Inflammatory macrophage treated with lipopolysaccharide for 1 hour (primary cell): ENCODE measurements around the gene RAB4B.
"Not testable (repeated sequence)": the region's sequence is repeated elsewhere in the genome, so short reads cannot be mapped to it uniquely, and the experiment has no call there.

Source experiments
- DNase-seq, 2 donors: peaks; one replicate each; pipeline ENCODE4 v3.0.0-alpha.2; 2020 to 2022

RAB4B gene

GRCh38 chr19:40805258-40805868 is 27.3 kb downstream of the RAB4B start:
- no peak for DNase-seq

- peak; percentile 72 to 79 for DNase-seq
Measured at GRCh38 chr19:40806423-40807146, 28.5 kb downstream of the RAB4B start.

- DNase-seq: no peak
Measured at GRCh38 chr19:40807147-40808020, 29.3 kb downstream of the RAB4B start.

DNA sequence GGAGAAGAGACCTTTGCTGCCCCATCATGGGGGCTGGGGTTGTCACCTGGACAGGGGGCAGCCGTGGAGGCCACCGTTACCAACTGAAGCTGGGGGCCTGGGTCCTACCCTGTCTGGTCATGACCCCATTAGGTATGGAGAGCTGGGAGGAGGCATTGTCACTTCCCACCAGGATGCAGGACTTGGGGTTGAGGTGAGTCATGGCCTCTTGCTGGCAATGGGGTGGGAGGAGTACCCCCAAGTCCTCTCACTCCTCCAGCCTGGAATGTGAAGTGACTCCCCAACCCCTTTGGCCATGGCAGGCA is 29.9 kb downstream of the RAB4B start:
- DNase-seq: no peak

DNA sequence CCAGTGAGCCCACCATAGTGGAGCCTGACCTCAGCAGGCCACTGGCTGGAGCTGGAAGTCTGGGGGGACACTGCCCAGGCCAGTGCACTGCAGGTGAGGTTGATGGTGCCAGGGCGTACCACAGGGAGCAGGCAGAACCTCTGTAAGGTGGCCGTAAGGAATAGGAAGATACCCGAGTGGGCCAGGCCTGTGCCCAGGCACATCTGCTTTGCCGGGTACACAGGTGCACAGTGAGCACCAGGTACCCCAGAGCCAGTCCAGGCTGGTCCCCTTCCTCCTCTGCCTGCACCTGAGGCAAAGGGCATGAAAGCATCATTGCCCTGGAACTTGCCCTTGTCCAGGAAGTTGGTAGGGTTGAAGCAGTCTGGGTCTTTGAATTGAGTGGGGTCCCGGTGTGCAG is 30.4 kb downstream of the RAB4B start:
- no peak for DNase-seq

DNA sequence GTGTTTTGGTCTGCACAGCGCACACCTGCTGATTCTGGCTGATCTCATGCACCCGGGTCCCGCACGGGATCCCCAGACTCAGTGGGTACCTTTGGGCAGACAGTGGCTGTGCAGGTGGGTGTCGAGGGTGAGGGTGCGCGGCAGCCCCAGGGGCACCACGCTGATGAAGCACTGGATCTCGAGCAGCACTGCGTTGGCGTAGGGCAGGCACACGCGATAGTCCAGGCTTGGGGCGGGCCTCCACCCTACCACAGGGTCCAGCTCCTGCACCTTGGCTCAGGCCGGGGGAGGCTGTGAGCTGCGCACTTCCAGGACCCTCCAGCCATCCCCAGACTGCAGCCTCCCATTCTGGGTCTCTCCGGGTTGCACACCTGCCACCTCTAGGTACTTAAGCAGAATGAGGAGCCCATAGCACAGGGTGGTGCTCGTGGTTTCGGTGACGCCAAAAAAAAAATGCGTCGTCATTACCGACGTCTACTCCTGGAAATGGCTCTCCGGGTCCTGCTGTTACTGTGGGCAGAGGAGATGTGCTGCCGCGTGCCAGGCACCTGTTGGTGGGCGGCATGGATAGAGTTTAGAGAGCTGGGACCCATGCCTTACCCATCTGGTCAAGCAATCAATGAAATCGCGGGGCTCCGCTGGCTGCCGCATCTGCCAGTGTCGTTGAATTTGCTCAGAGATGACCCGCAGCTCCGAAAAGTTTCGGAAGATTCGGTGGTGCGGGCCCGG is 31.5 kb downstream of the RAB4B start:
- no peak for DNase-seq

DNA sequence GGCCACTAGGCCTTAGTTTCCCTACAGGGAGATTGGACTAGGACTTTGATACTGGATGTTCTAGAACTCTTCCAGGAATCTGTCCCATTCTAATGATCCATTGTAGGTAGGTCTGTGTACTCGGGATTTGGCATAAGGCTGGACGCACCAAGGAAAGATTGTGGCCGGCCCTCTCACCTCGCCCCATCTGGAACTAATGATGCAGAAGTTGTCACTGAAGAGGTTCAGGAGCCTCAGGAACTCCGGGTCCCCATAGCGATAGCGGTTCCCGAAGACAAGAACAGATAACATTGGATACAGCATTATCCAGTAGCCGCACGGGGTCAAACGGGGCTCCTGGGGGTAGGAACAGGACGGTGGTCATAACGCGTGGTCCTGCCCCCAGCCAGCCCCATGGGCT is 32.1 kb downstream of the RAB4B start:
- DNase-seq: no peak

GRCh38 chr19:40810649-40811408 is 32.8 kb downstream of the RAB4B start:
- peak; percentile 57 to 62 for DNase-seq

- no peak for DNase-seq
Measured at GRCh38 chr19:40811478-40812341, 33.7 kb downstream of the RAB4B start.

GRCh38 chr19:40812571-40812970 is 34.5 kb downstream of the RAB4B start:
- not testable (repeated sequence) for DNase-seq

GRCh38 chr19:40813182-40813581 is 35.1 kb downstream of the RAB4B start:
- DNase-seq: no peak

- DNase-seq: no peak
Measured at GRCh38 chr19:40815223-40815622, 37.2 kb downstream of the RAB4B start.

DNA sequence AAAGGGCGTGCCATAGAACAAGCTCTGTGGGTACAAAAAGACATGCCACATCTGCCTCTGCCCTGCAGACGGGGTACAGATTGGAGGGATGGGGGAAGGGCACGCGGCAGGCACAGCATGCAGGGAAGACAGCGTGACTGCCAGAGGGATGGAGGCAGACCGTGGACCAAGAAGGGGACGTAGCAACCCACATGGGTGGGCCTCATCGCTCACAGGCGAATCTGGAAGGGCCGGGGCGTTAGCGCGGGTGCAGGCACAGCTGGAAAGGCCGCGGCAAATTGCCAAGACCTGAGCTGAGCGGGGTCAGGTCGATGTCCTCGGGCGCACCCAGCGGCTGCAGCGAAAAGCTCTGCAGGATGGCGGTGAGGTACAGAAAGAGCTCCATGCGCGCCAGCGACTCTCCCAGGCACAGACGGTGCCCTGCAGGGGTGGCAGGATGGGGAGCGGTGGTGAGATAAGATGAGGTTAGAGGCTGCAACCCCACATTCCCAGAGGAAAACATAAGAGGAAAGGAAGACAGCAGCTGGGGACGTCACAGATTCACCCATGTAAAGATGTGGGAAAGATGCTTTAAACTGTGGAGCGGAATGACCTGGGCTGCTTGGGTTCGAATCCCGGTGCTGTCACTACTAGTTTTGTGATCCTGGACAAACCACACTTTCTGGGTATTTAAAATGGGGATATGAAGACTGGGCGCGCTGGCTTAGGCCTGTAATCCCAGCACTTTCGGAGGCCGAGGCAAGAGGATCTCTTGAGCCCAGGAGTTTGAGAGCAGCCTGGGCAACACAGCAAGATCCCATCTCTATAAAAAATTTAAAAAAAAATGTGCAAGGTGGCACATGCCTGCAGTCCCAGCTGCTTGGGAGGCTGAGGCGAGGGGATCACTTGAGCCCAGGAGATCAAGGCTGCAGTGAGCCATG is 40.7 kb downstream of the RAB4B start:
- peak; percentile 76 to 82 for DNase-seq

DNA sequence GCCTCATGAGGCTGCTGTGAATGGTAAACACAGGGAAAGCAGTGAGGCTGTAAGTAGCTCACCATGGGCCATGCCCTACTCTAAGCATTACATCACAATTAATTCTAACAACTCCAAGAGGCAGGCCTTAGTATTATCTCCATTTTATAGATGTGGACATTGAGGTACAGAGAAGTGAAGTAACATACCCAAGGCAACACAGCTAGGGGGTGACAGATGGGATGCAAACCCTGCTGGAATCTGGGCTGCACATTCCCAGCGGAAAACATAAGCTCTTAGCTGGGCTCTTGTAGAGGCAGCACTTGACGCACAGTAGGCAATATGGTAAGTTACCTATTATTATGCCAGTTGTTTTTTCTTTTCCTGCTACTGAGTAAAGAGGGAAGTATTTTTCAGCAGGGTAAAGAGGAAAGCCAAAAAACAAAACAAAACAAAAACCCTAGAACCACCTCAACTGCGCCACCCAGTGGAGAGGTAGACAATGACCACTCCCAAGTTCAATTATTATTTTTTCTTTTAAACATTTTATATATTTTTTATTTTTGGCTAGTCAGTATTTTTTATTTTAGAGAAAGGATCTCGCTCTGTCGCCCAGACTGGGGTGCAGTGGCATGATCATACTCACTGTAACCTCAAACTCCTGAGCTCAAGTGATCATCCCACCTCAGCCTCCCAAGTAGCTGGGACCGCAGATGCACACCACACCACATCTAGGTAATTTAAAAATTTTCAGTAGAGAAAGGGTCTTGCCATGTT is 41.6 kb downstream of the RAB4B start:
- peak; percentile 25 to 81 for DNase-seq

DNA sequence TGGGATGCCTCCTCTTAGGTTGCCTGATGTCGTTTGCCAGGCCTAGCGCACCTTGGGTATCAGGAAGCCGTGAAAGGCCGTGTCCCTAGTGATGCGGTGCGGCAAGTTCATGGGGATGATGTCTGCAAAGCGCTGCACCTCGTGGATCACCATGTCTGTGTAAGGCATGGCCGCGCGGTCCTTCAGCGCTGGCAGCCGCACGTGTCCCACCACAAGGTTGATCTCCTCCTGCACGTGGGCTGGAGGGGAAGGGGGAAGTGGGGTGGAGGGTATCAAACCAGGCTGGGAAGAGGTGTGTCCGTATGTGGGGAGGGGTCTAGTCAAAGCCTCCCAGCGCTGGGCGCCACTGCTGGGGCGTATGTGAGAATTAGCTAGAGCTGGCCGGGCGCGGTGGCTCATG is 44.1 kb downstream of the RAB4B start:
- no peak for DNase-seq

- peak; percentile 54 to 58 for DNase-seq
Measured at GRCh38 chr19:40822704-40823553, 44.9 kb downstream of the RAB4B start.

DNA sequence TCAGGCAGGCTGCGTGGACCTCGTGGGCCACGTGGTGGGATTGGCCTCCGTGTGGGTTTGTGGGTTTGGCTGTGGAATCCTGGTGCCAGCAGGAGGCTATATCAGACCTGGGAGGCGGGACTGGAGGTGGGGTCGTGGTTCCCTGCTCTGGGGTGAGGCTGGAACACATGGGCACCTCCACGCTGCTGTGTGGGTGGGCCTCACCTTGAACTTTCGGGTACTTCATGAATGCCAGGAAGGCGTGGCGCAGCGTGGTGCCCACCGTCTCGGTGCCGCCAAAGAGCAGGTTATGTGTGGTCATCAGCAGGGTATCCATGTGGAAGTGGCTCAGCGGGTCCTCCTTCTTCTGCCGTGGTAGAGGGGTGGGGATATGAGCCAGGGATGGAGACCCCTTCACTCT is 46.9 kb downstream of the RAB4B start:
- not testable (repeated sequence) for DNase-seq

- not testable (repeated sequence) for DNase-seq
Measured at GRCh38 chr19:40825460-40826095, 47.5 kb downstream of the RAB4B start.
